ENCODE data around the gene ABCA3.

ABCA3 gene

DNA sequence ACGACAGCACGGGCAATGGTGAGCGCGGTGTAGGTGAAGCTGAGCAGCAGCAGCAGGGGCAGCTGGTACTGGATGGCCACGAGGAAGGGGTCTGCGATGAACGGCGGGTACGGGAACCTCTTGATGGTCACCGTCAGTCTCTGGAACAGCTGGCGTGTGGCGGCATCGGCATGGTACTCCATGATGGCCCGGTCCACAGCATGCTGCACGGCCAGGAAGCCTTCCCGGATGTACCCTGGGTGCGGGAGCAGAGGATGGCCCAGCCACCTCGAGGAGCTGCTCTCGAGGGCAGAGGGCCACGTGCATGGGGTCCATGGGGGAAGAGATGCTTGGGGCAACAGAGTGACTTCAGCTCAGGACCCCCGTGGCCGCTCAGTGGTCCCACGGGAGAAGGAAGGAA, 20.9 kb downstream of the ABCA3 start:
- TF ChIP-seq FOXM1 (IDR thresholded peaks at IDR 0.05; ENCODE audit: borderline replicate concordance, low read depth) (no peak), TAF1 (IDR thresholded peaks at IDR 0.05; ENCODE audit: low read depth) (no peak), CREB1 (IDR thresholded peaks at IDR 0.05; ENCODE audit: low read depth) (no peak), TCF12 (IDR thresholded peaks at IDR 0.05; ENCODE audit: low read depth) (no peak), TEAD4 (IDR thresholded peaks at IDR 0.05) (no peak), EGR1 (IDR thresholded peaks at IDR 0.05) (no peak), YY1 (IDR thresholded peaks at IDR 0.05; ENCODE audit: low read depth) (no peak), EP300 (IDR thresholded peaks at IDR 0.05; ENCODE audit: borderline replicate concordance) (no peak), NFIC (IDR thresholded peaks at IDR 0.05) (no peak), CEBPB (IDR thresholded peaks at IDR 0.05) (no peak), RAD21 (IDR thresholded peaks at IDR 0.05; ENCODE audit: low read depth) (no peak)
- TF ChIP-seq, protein P1, sequence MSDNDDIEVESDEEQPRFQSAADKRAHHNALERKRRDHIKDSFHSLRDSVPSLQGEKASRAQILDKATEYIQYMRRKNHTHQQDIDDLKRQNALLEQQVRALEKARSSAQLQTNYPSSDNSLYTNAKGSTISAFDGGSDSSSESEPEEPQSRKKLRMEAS (IDR thresholded peaks at IDR 0.05): no peak
- TF ChIP-seq, protein P2, sequence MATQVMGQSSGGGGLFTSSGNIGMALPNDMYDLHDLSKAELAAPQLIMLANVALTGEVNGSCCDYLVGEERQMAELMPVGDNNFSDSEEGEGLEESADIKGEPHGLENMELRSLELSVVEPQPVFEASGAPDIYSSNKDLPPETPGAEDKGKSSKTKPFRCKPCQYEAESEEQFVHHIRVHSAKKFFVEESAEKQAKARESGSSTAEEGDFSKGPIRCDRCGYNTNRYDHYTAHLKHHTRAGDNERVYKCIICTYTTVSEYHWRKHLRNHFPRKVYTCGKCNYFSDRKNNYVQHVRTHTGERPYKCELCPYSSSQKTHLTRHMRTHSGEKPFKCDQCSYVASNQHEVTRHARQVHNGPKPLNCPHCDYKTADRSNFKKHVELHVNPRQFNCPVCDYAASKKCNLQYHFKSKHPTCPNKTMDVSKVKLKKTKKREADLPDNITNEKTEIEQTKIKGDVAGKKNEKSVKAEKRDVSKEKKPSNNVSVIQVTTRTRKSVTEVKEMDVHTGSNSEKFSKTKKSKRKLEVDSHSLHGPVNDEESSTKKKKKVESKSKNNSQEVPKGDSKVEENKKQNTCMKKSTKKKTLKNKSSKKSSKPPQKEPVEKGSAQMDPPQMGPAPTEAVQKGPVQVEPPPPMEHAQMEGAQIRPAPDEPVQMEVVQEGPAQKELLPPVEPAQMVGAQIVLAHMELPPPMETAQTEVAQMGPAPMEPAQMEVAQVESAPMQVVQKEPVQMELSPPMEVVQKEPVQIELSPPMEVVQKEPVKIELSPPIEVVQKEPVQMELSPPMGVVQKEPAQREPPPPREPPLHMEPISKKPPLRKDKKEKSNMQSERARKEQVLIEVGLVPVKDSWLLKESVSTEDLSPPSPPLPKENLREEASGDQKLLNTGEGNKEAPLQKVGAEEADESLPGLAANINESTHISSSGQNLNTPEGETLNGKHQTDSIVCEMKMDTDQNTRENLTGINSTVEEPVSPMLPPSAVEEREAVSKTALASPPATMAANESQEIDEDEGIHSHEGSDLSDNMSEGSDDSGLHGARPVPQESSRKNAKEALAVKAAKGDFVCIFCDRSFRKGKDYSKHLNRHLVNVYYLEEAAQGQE (IDR thresholded peaks at IDR 0.05; ENCODE audit: low read depth): no peak
- TF ChIP-seq, protein P3, sequence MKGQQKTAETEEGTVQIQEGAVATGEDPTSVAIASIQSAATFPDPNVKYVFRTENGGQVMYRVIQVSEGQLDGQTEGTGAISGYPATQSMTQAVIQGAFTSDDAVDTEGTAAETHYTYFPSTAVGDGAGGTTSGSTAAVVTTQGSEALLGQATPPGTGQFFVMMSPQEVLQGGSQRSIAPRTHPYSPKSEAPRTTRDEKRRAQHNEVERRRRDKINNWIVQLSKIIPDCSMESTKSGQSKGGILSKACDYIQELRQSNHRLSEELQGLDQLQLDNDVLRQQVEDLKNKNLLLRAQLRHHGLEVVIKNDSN (IDR thresholded peaks at IDR 0.05): no peak

GRCh38 chr16:2317231-2318020, 23.1 kb downstream of the ABCA3 start:
- TF ChIP-seq FOXM1 (IDR thresholded peaks at IDR 0.05; ENCODE audit: borderline replicate concordance, low read depth) (no peak), YY1 (IDR thresholded peaks at IDR 0.05; ENCODE audit: low read depth) (no peak), TAF1 (IDR thresholded peaks at IDR 0.05; ENCODE audit: low read depth) (no peak), RAD21 (IDR thresholded peaks at IDR 0.05; ENCODE audit: low read depth) (no peak), CEBPB (IDR thresholded peaks at IDR 0.05) (no peak), TEAD4 (IDR thresholded peaks at IDR 0.05) (no peak), EGR1 (IDR thresholded peaks at IDR 0.05) (no peak), CREB1 (IDR thresholded peaks at IDR 0.05; ENCODE audit: low read depth) (no peak), EP300 (IDR thresholded peaks at IDR 0.05; ENCODE audit: borderline replicate concordance) (no peak), NFIC (IDR thresholded peaks at IDR 0.05) (no peak), TCF12 (IDR thresholded peaks at IDR 0.05; ENCODE audit: low read depth) (no peak), ZBTB7A (IDR thresholded peaks at IDR 0.05; ENCODE audit: low read depth) (no peak)
- TF ChIP-seq, protein P2 (IDR thresholded peaks at IDR 0.05; ENCODE audit: low read depth): no peak
- TF ChIP-seq, protein P1 (IDR thresholded peaks at IDR 0.05): no peak
- TF ChIP-seq, protein P3 (IDR thresholded peaks at IDR 0.05): no peak

DNA sequence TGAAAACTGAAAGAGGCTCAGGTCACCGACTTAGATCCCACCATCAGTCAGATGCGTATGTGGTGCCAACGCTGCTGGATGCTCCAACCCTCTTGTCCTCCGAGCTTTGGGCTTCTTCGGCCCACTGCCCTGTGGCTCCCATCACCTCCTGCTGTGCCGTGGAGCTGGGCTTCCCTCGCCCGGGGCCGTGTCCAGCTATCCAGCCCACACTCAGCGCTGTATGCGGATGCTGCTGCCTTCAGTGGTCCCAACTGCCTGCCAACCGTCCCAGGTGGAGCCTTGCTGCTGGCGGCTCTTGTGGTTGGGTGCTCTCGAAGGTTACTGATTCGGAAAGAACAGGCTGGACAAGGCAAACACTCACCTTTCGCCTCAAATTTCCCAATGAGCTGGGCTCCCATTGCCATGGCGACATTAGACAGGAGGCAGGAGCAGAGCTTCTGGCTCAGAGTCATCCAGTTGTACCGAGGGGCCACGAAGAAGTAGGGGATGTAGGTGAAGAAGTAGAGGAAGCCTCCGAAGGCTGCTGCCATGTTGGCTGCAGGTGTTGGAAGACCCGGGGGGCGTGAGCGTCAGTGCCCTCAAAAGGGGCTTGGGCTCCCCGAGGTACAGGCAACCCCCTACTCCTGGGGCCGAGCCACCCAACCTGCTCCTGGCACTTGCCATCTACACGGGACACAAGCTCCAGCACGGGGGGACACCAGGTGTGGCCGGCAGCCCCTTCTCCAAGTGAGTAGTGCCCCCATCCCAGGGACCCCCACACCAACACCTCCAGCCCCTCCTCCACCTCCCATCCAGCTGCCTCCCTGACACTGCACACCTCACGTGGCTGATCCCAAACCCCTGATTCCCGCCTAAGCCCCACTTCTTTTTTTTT, 32.2 kb downstream of the ABCA3 start:
- TF ChIP-seq CEBPB (IDR thresholded peaks at IDR 0.05) (no peak), TAF1 (IDR thresholded peaks at IDR 0.05; ENCODE audit: low read depth) (no peak)

DNA sequence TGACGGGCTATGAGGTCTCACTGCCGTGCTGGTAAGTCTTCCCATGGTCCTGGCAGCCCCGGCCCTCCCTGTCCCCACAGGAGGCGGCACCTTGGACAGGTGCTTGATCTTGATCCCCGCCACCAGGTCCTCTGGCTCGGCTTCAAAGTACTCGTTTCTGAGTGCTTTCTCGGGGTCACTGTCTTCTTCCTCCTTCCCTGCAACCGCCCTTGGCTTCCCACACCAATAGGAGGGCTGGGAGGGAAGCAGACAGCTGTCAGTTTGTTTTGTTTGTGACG, 40.7 kb downstream of the ABCA3 start:
- TF ChIP-seq YY1 (IDR thresholded peaks at IDR 0.05; ENCODE audit: low read depth) (no peak), RAD21 (IDR thresholded peaks at IDR 0.05; ENCODE audit: low read depth) (no peak), TCF12 (IDR thresholded peaks at IDR 0.05; ENCODE audit: low read depth) (no peak), FOXM1 (IDR thresholded peaks at IDR 0.05; ENCODE audit: borderline replicate concordance, low read depth) (no peak), TAF1 (IDR thresholded peaks at IDR 0.05; ENCODE audit: low read depth) (no peak), EP300 (IDR thresholded peaks at IDR 0.05; ENCODE audit: borderline replicate concordance) (no peak), ZBTB7A (IDR thresholded peaks at IDR 0.05; ENCODE audit: low read depth) (no peak), CREB1 (IDR thresholded peaks at IDR 0.05; ENCODE audit: low read depth) (no peak), EGR1 (IDR thresholded peaks at IDR 0.05) (no peak), TEAD4 (IDR thresholded peaks at IDR 0.05) (no peak), NFIC (IDR thresholded peaks at IDR 0.05) (no peak), CEBPB (IDR thresholded peaks at IDR 0.05) (no peak)
- TF ChIP-seq, protein P1 (IDR thresholded peaks at IDR 0.05): no peak
- TF ChIP-seq, protein P2 (IDR thresholded peaks at IDR 0.05; ENCODE audit: low read depth): no peak
- TF ChIP-seq, protein P3 (IDR thresholded peaks at IDR 0.05): no peak

Data from Ishikawa (cell line).